Lower leg skin (tissue), 4 donors: ENCODE measurements around the gene CDKN2C. TPM values are rescaled to one million over a fixed set of nuclear protein-coding genes. Genes with fewer than 3 reads are reported as not detected.

ENCODE experiments used
- DNase-seq, 2 donors: peaks; one replicate each; pipeline ENCODE4 v3.0.0-alpha.2; 2019; ENCODE audit warnings: low spot score in 2 of 2
- H3K4me3 ChIP-seq: fragments of 200-600 bp; sonication (generic); 2 replicates; pipeline ENCODE4 v1.5.1; 2017; ENCODE audit warnings: mild to moderate bottlenecking, low read depth; ENCODE audit not compliant: poor library complexity, severe bottlenecking
- CTCF ChIP-seq, 3 donors: fragments of 450-650 bp; IDR thresholded peaks; one replicate each; pipeline ENCODE4 v1.5.1; 2016; ENCODE audit warnings: antibody characterized with exemption in 3 of 3, mild to moderate bottlenecking in 3 of 3, moderate library complexity in 2 of 3
- POLR2A ChIP-seq, 2 donors: fragments of 450-650 bp; IDR thresholded peaks; one replicate each; pipeline ENCODE4 v1.6.1; 2016 to 2017; ENCODE audit warnings: antibody characterized with exemption in 2 of 2, mild to moderate bottlenecking in 1 of 2, moderate library complexity in 1 of 2
- WGBS, 2 donors: methylation state at CpG; one replicate each; pipeline ENCODE4 v1.1.5; 2018; 5-methylcytosine and 5-hydroxymethylcytosine counted together
- intact Hi-C: fragments of 100-400 bp; cut with DNase I; formaldehyde crosslinking; loops from one replicate; pipeline ENCODE4 v1.15.0; 2023; ENCODE audit warnings: low total_unique reads
- total RNA-seq, 4 donors: library from RNA; depleted of rRNA; stranded (reverse); fragments of >200 nt; gene quantifications; one replicate each; pipeline ENCODE4 v1.1.0, GENCODE V29; 2016

CDKN2C gene
- total RNA-seq, 4 donors from 2014 or later: 10.1 to 20.0 (median 16.2) TPM

- intact Hi-C loops: no loop called here
- peak overlapping the region; percentile 87 for H3K4me3 ChIP-seq
- TF ChIP-seq POLR2A (IDR thresholded peaks at IDR 0.05) (no peak), CTCF (IDR thresholded peaks at IDR 0.05) (no peak)
- peak in 1 of 2 donors; percentile 86 for DNase-seq
- WGBS, 2 donors: 1 to 2% methylated on average over 22 to 23 of the region's 38 CpGs
Measured at GRCh38 chr1:50959303-50959912, 10.6 kb upstream of the CDKN2C start.

DNA sequence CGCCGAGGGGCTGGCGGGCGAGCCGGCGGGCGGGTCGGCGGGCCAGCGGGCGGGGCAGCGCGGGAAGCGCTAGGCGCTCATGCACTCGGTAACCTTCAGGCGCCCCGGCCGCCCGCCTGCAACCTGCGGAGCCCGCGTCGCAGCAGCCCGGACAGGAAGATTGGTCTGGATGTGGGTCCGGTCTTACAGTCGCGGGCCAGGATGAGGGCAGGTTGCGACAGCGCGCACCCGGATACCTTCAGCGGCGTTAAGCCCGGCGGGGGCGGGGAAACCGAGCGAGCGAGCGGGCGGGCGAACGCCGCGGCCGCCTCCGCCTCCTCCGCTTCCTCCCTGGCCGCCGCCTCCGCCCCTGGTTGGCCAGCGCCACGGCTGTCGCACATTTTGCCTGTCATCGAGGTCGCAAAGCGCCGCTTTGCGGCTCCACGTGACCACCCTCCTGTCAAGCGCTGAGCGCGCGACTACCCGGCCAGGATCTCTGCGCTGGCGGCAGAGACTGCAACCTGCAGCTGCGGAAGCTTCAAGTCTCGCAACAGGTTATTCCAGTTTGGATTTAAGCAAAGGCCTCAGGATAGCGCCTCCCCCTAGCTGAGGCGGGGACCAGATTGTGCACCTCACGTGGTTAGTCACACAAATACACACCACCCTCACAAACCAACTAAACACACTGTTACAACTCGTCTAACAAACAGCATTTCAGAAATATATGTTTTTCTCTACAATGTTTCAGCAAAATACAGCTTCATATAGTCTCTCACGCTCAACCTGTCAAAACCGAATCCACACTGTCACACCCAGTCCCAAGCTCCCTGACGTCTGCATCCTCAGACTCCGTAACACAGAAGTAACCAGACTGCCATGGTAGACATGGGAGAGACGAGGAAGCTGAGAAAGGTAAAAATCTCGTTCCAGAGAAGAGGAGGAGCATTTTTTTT lies 9.9 kb upstream of the CDKN2C start, which contains the start of gene FAF1:
TSS of gene FAF1 (minus strand) at position 355 of the 932 bp plus-strand sequence. CDS start 456 bp downstream, outside the sequence.
- intact Hi-C loops: no loop called here
- 0 to 1% methylated on average over 38 to 41 of the region's 80 CpGs for WGBS, 2 donors
- peak; percentile 97 to 99 for DNase-seq
- TF ChIP-seq POLR2A (IDR thresholded peaks at IDR 0.05) (peak in 1 of 2 donors; percentile 58), CTCF (IDR thresholded peaks at IDR 0.05) (peak in 1 of 3 donors; percentile 24)
- peak within 1 kb of the TSS; percentile 87 for H3K4me3 ChIP-seq

GRCh38 chr1:50964863-50965262 lies 5.2 kb upstream of the CDKN2C start:
- DNase-seq: no peak
- no peak overlapping the region for H3K4me3 ChIP-seq
- TF ChIP-seq POLR2A (IDR thresholded peaks at IDR 0.05) (no peak), CTCF (IDR thresholded peaks at IDR 0.05) (no peak)
- intact Hi-C loops: no loop called here
- WGBS, 2 donors: 93 to 96% methylated on average over 11 of the region's 11 CpGs

GRCh38 chr1:50966991-50967390 lies 3.1 kb upstream of the CDKN2C start:
- H3K4me3 ChIP-seq: no peak overlapping the region
- WGBS, 2 donors: 41 to 46% methylated on average over 3 of the region's 3 CpGs
- intact Hi-C loops: no loop called here
- no peak for DNase-seq
- TF ChIP-seq CTCF (IDR thresholded peaks at IDR 0.05) (no peak), POLR2A (IDR thresholded peaks at IDR 0.05) (no peak)

DNA sequence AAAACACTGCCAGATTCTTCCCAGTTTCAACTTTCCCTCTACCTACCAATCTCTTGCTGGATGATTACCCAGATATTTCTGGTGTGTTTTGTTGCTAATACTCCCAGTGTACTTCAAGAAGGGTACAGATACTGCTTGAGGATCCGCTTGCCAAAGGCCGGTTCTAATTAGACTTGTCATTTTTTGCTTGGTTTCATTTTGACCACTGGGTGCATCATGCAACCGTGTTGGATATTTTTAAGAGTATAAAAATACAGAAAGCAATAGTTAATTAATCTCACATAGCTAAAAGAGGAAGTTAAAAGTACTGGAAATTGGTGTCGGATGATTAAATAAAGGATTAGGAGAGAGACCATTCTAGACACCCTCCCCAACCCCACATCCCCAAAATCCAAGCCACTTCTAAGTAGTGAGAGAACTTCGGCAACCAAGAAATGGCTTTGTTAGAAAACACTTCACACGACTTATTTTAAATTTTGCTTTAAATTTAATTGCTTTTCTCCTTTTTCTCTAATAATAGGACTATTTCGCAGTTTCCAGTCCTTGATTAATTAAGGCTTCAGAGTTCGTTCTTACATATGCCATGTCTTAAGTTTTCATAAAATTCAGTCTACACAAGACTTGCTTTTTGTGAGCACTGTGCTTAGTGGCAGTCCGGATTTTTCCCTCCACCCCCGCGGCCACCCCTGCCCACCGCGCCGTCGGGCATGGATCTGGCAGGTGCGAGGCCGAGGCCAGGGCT lies 2.5 kb upstream of the CDKN2C start:
- 6% methylated on average over 17 of the region's 17 CpGs for WGBS, 2 donors
- no peak for DNase-seq

More for the DNA sequence above, 2.5 kb upstream of the CDKN2C start:
- peak overlapping the region; percentile 35 for H3K4me3 ChIP-seq
- TF ChIP-seq POLR2A (IDR thresholded peaks at IDR 0.05) (no peak), CTCF (IDR thresholded peaks at IDR 0.05) (no peak)
- intact Hi-C loops: no loop called here
